Smooth muscle cell of the brain vasculature (primary cell): ENCODE data around the gene CDK11B.

Source experiments
- DNase-seq: peaks from one replicate; pipeline ENCODE4 v3.0.0-alpha.2; 2012; ENCODE audit warnings: low read depth, low spot score

Gene CDK11B

GRCh38 chr1:1627829-1628753, 30.7 kb downstream of the CDK11B start:
- no peak for DNase-seq

GRCh38 chr1:1627261-1627828, 31.5 kb downstream of the CDK11B start:
- no peak for DNase-seq

GRCh38 chr1:1626207-1627141, 32.3 kb downstream of the CDK11B start:
- DNase-seq = no peak

GRCh38 chr1:1625824-1626206, 33.0 kb downstream of the CDK11B start:
- DNase-seq = no peak

- DNase-seq = no peak
Observed at GRCh38 chr1:1625404-1625775, 33.4 kb downstream of the CDK11B start.

GRCh38 chr1:1624443-1625403, 34.1 kb downstream of the CDK11B start:
- no peak for DNase-seq

GRCh38 chr1:1623631-1624442, 35.0 kb downstream of the CDK11B start:
- DNase-seq = no peak

GRCh38 chr1:1623181-1623630, 35.6 kb downstream of the CDK11B start:
- DNase-seq = no peak

GRCh38 chr1:1622788-1623094, 36.1 kb downstream of the CDK11B start:
- no peak for DNase-seq

- DNase-seq = no peak
Observed at GRCh38 chr1:1622010-1622787, 36.6 kb downstream of the CDK11B start.

GRCh38 chr1:1621173-1622009, 37.4 kb downstream of the CDK11B start:
- DNase-seq = no peak

- DNase-seq = no peak
Observed at GRCh38 chr1:1620433-1621139, 38.2 kb downstream of the CDK11B start.

- no peak for DNase-seq
Observed at GRCh38 chr1:1619917-1620361, 38.9 kb downstream of the CDK11B start.

- no peak for DNase-seq
Observed at GRCh38 chr1:1618396-1619068, 40.3 kb downstream of the CDK11B start.

GRCh38 chr1:1617925-1618324, 40.9 kb downstream of the CDK11B start:
- DNase-seq = no peak

GRCh38 chr1:1617516-1617915, 41.3 kb downstream of the CDK11B start:
- no peak for DNase-seq

- DNase-seq = no peak
Observed at GRCh38 chr1:1616838-1617237, 42.0 kb downstream of the CDK11B start.
